Skeletal muscle tissue (tissue), 4 donors: Measurements from ENCODE around the gene MRPL38. TPM values are rescaled to one million over a fixed set of nuclear protein-coding genes. Genes with fewer than 3 reads are reported as not detected.
"Not testable (repeated sequence)": the region's sequence is repeated elsewhere in the genome, so short reads cannot be mapped to it uniquely, and the experiment has no call there.

Experiments
- H3K27ac ChIP-seq: one replicate; pipeline ENCODE4 v1.7.0; 2013; ENCODE audit warnings: mild to moderate bottlenecking, low read depth, low read length, inconsistent platforms
- H3K27me3 ChIP-seq, 3 donors: one replicate each; pipeline ENCODE4 v1.7.0; 2013; ENCODE audit warnings: low read length in 3 of 3; ENCODE audit not compliant: control insufficient read depth in 3 of 3, insufficient read depth in 3 of 3
- H3K36me3 ChIP-seq, 3 donors: one replicate each; pipeline ENCODE4 v1.7.0; 2013; ENCODE audit warnings: low read length in 3 of 3; ENCODE audit not compliant: control insufficient read depth in 3 of 3, insufficient read depth in 3 of 3
- H3K4me1 ChIP-seq, 3 donors: one replicate each; pipeline ENCODE4 v1.7.0; 2013; ENCODE audit warnings: low read length in 3 of 3, mild to moderate bottlenecking in 3 of 3; ENCODE audit not compliant: control insufficient read depth in 3 of 3, insufficient read depth in 3 of 3
- H3K4me3 ChIP-seq, 3 donors: one replicate each; pipeline ENCODE4 v1.7.0; 2013; ENCODE audit warnings: low read length in 3 of 3
- H3K9ac ChIP-seq, 3 donors: one replicate each; pipeline ENCODE4 v1.7.0; 2013; ENCODE audit warnings: low read length in 3 of 3, mild to moderate bottlenecking in 3 of 3, moderate library complexity in 2 of 3, low read depth in 1 of 3
- H3K9me3 ChIP-seq, 3 donors: one replicate each; pipeline ENCODE4 v1.7.0; 2013; ENCODE audit warnings: low read length in 3 of 3; ENCODE audit not compliant: control insufficient read depth in 3 of 3
- total RNA-seq: library from RNA; depleted of rRNA; stranded (reverse); fragments of >200 nt; gene quantifications from one replicate; pipeline ENCODE4 v1.2.3, GENCODE V29; 2014
- donor health status: Osteomylitis.

Gene MRPL38
- total RNA-seq, 1 donor from 2014 or later: 32.9 TPM

- no peaks in the 10 kb centered on the region for H3K27me3 ChIP-seq
- H3K9me3 ChIP-seq: no peaks in the 10 kb centered on the region
- peak within 1 kb of the TSS; percentile 79 to 93 (median 88) for H3K4me3 ChIP-seq
- peaks cover 9 to 11% (median 10%) of the 10 kb centered on the region in 3 donors for H3K36me3 ChIP-seq
- peaks cover 36 to 43% (median 36%) of the 10 kb centered on the region in 3 donors for H3K4me1 ChIP-seq
- peak within 1 kb of the TSS; percentile 96 to 99 (median 97) for H3K9ac ChIP-seq
- peak within 1 kb of the TSS; percentile 98 for H3K27ac ChIP-seq
Observed at GRCh38 chr17:75855310-75856061, 49.2 kb downstream of the MRPL38 start, which contains the start of gene WBP2. Gene WBP2, minus strand, starts transcription at chr17:75855335. Its CDS starts 38 bp downstream, at chr17:75855297.

GRCh38 chr17:75854881-75855309 lies 49.8 kb downstream of the MRPL38 start:
- H3K36me3 ChIP-seq: peaks cover 13 to 14% (median 13%) of the 10 kb centered on the region in 3 donors
- H3K9me3 ChIP-seq: no peaks in the 10 kb centered on the region
- H3K4me1 ChIP-seq: peaks cover 38 to 46% (median 39%) of the 10 kb centered on the region in 3 donors
- H3K27me3 ChIP-seq: no peaks in the 10 kb centered on the region
- H3K27ac ChIP-seq: peak overlapping the region; percentile 98
- H3K4me3 ChIP-seq: peak overlapping the region; percentile 79 to 86 (median 82)
- H3K9ac ChIP-seq: peak overlapping the region; percentile 77 to 88 (median 86)

GRCh38 chr17:75854101-75854748 lies 50.5 kb downstream of the MRPL38 start:
- H3K4me1 ChIP-seq: peaks cover 45 to 53% (median 45%) of the 10 kb centered on the region in 3 donors
- H3K27ac ChIP-seq: peak overlapping the region; percentile 98
- peak overlapping the region; percentile 77 to 88 (median 86) for H3K9ac ChIP-seq
- H3K27me3 ChIP-seq: no peaks in the 10 kb centered on the region
- H3K9me3 ChIP-seq: no peaks in the 10 kb centered on the region
- H3K4me3 ChIP-seq: peak overlapping the region; percentile 79 to 86 (median 82)
- H3K36me3 ChIP-seq: peaks cover 19 to 21% (median 20%) of the 10 kb centered on the region in 3 donors

GRCh38 chr17:75853433-75853832 lies 51.3 kb downstream of the MRPL38 start:
- Histone ChIP-seq H3K27ac (peak overlapping the region; percentile 98), H3K36me3 (peaks cover 27 to 29% (median 28%) of the 10 kb centered on the region in 3 donors), H3K4me1 (peaks cover 46 to 60% (median 50%) of the 10 kb centered on the region in 3 donors), H3K9me3 (no peaks in the 10 kb centered on the region), H3K9ac (peak overlapping the region in 2 of 3 donors; percentile 86 to 88), H3K27me3 (no peaks in the 10 kb centered on the region), H3K4me3 (peak overlapping the region in 2 of 3 donors; percentile 38 to 41)

GRCh38 chr17:75851693-75851991 lies 53.0 kb downstream of the MRPL38 start:
- peaks cover 45 to 46% (median 46%) of the 10 kb centered on the region in 3 donors for H3K36me3 ChIP-seq
- peaks cover 51 to 77% (median 65%) of the 10 kb centered on the region in 3 donors for H3K4me1 ChIP-seq
- H3K27ac ChIP-seq: peak overlapping the region; percentile 71
- peak overlapping the region in 2 of 3 donors; percentile 2 to 71 for H3K9ac ChIP-seq
- H3K9me3 ChIP-seq, H3K4me3 ChIP-seq, H3K27me3 ChIP-seq: not testable (repeated sequence)

GRCh38 chr17:75850928-75851692 lies 53.6 kb downstream of the MRPL38 start:
- H3K36me3 ChIP-seq: peaks cover 50 to 51% (median 51%) of the 10 kb centered on the region in 3 donors
- H3K9ac ChIP-seq: peak overlapping the region in 2 of 3 donors; percentile 2 to 71
- peak overlapping the region in 1 of 3 donors; percentile 29 for H3K4me3 ChIP-seq
- H3K4me1 ChIP-seq: peaks cover 48 to 79% (median 65%) of the 10 kb centered on the region in 3 donors
- no peaks in the 10 kb centered on the region for H3K27me3 ChIP-seq
- peak overlapping the region; percentile 71 for H3K27ac ChIP-seq
- H3K9me3 ChIP-seq: no peaks in the 10 kb centered on the region

GRCh38 chr17:75849724-75850123 lies 55.0 kb downstream of the MRPL38 start:
- H3K4me3 ChIP-seq: no peak overlapping the region
- no peaks in the 10 kb centered on the region for H3K9me3 ChIP-seq
- H3K27me3 ChIP-seq: no peaks in the 10 kb centered on the region
- peak overlapping the region; percentile 71 for H3K27ac ChIP-seq
- peaks cover 60 to 88% (median 77%) of the 10 kb centered on the region in 3 donors for H3K4me1 ChIP-seq
- H3K9ac ChIP-seq: peak overlapping the region in 1 of 3 donors; percentile 50
- peaks cover 54 to 55% (median 54%) of the 10 kb centered on the region in 3 donors for H3K36me3 ChIP-seq

GRCh38 chr17:75849279-75849646 lies 55.4 kb downstream of the MRPL38 start:
- peaks cover 57 to 85% (median 74%) of the 10 kb centered on the region in 3 donors for H3K4me1 ChIP-seq
- H3K9me3 ChIP-seq: no peaks in the 10 kb centered on the region
- H3K27ac ChIP-seq: peak overlapping the region; percentile 71
- H3K27me3 ChIP-seq: no peaks in the 10 kb centered on the region
- H3K9ac ChIP-seq: peak overlapping the region in 1 of 3 donors; percentile 50
- H3K36me3 ChIP-seq: peaks cover 54 to 55% (median 54%) of the 10 kb centered on the region in 3 donors
- H3K4me3 ChIP-seq: no peak overlapping the region
